CD4-positive, alpha-beta T cell treated with Interleukin-10 for 1 hour (primary cell): ENCODE data around the gene IFT57.

Source experiments
- DNase-seq: peaks from one replicate; pipeline ENCODE4 v3.0.0-alpha.2; 2020

IFT57 gene

GRCh38 chr3:108218811-108219210 lies 3.4 kb downstream of the IFT57 start:
- DNase-seq, result no peak

DNA sequence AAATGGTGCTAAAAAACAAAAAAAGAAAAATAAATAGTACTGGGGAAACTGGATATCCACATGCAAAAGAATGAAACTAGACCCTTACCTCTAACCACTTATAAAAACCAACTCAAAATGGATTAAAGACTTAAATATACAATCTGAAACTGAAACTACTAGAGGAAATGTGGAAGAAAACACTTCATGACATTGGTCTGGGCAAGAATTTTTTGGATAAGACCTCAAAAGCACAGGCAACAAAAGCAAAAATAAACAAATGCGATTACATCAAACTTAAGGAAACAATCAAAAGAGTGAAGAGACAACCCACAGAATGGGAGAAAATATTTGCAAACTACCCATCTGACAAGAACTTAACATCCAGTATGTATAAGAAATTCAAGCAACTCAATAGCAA lies 6.4 kb downstream of the IFT57 start:
- no peak for DNase-seq

DNA sequence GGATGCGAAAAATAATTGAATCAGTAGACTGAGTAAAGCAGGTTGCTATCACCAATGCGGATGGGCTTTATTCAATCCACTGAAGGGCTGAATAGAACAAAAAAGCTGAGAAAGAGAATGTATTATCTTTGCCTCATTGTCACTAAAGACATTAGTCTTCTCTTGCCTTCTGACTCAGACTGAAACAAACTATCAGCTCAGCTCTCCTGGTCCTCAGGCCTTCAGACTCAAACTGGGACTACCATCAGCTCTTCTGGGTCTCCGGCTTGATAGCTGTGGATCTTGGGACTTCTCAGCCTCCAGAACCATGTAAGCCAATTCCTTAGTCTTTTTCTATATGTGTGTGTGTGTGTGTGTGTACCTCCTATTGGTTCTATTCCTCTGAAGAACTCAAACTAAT lies 12.6 kb downstream of the IFT57 start:
- DNase-seq, result no peak

DNA sequence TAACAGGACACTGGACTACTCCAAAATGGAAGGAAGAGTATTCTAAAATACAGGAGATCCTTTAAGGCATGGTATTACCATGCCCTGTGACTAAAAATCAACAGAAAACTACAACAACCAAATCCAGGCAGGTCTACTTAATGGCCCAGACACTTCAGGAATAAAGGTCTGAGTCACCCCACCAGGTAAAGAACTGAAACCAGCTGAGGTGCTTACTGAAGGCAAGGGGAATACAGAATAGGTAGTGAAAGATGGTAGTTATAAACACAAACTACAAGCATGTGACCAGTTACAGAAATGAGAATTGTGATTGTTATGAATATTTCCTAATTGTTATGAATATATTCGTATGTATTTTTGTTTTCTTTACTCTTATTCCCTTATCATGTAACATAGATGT lies 13.4 kb downstream of the IFT57 start:
- no peak for DNase-seq

DNA sequence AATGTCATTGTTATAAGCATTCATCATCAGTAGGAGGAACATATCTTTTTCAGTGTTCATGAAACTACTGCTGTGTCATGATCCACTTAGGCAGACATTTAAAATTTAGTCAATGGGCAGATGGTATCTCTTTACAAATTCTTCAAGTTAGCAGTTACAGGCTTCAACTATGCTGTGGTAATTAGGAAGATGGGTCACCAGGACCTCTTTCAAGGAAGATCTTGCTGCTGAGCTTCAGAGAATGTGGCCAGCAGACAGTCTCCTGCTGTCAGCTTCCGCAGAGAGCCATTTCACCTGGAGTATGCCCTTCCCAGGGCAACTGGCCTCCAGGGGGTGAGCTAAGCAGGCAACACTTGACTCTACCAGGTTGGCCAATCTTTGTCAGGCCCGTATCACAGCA lies 19.4 kb downstream of the IFT57 start:
- no peak for DNase-seq

DNA sequence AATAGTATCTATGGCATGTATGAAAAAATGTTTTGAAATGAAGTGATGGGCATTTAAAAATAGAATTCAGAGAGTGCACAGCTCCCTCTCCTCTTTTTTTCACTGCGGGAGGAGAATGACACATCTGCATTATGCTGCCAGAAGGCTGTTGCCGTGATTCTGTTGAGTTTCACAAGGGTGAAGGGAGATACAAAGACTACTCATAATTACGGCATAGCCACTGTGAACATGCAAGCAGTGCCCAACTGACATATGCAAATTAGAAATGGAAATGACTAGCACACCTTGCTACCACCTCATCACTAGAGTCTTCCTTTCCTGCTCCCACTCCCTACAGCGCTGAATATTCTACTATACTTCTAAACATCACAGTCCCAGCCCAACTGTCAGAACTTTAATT lies 20.1 kb downstream of the IFT57 start:
- no peak for DNase-seq

DNA sequence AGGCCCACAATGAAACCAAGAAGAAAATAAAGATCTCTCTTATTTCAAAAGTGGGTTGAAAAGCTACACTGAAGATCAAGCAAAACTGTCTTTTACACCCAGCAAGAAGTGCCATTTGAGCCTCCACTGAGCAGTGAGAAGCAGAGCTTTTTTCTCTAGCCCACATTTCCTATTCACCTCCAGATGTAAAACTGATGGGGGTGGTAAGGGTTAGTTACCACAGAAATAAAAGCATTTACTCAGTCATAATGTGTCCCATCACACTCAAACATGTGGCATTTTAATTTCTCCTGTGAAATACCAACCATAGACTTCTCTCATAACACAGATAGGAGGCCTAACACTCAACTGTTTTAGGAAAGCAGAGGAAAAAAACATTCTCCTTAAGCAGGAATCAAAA lies 21.0 kb downstream of the IFT57 start:
- DNase-seq, result no peak

- DNase-seq, result no peak
These were observed 21.6 kb downstream of the IFT57 start for GRCh38 chr3:108200578-108200977.

DNA sequence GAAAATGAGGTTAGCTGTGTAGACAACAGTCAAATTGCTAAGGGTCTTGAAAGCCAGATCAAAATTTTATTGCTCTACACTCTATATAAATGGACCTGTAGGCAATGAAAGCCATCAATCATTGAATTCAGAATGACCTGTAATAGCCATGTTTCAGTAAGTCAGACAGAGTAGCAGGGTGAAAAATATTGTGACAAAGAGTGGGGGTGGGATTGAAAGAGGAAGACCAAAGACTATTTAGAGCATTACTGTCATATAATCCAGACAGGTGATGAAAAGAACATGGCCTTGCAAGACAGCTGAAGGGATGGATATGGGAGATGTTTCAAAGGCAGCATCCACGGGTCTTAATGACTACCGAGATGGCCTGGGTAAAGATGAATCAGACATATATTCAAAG lies 22.2 kb downstream of the IFT57 start:
- no peak for DNase-seq

- DNase-seq, result no peak
These were observed 30.8 kb downstream of the IFT57 start for GRCh38 chr3:108191394-108191793.

- no peak for DNase-seq
These were observed 31.9 kb downstream of the IFT57 start for GRCh38 chr3:108190346-108190745.

DNA sequence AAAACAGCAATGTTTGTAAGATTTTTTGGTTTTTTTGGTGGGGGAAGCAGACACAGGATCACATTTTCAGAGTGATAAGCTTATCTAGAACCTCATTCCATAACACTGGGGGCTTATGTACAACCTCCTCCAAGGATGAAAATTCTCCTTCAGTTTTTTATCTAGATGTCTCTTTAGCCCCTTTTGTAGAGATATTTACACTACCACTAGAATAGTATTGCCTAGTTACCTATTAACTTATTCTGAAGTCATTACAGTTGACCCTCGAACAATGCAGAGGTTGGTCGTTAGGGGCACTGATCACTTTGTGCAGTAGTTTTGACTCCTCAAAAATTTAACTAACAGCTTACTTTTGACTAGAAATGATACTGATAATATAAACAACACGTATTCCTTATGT lies 32.8 kb downstream of the IFT57 start:
- no peak for DNase-seq

GRCh38 chr3:108185536-108185935 lies 36.7 kb downstream of the IFT57 start:
- DNase-seq, result no peak

- DNase-seq, result no peak
These were observed 37.4 kb downstream of the IFT57 start for GRCh38 chr3:108184824-108185223.

GRCh38 chr3:108183971-108184370 lies 38.3 kb downstream of the IFT57 start:
- no peak for DNase-seq

- DNase-seq, result no peak
These were observed 39.0 kb downstream of the IFT57 start for GRCh38 chr3:108183181-108183580.

DNA sequence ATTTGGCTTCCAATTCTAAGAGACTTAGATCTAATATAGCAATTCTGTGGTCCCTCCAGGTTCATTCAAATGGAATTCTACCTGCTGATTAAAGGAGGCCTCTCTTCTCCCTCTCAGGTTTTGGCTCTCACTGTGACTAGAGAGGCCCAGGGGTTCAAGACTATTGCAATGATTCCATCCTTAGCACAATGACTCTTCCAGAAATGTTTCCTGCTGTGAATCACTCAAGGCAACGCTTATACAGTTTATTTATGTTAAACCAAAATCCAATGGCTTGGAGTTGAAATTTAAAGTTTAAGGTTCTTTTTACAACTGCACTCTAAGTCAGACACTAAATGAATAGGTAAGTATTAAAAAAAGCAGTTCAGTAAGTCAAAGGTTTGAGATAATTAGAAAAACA lies 39.9 kb downstream of the IFT57 start:
- DNase-seq, result no peak

- no peak for DNase-seq
These were observed 41.1 kb downstream of the IFT57 start for GRCh38 chr3:108181172-108181571.

GRCh38 chr3:108180194-108180593 lies 42.0 kb downstream of the IFT57 start:
- no peak for DNase-seq

- no peak for DNase-seq
These were observed 43.5 kb downstream of the IFT57 start for GRCh38 chr3:108178676-108179075.

- no peak for DNase-seq
These were observed 44.7 kb downstream of the IFT57 start for GRCh38 chr3:108177536-108177935.

GRCh38 chr3:108175352-108175751 lies 46.9 kb downstream of the IFT57 start:
- DNase-seq, result no peak

DNA sequence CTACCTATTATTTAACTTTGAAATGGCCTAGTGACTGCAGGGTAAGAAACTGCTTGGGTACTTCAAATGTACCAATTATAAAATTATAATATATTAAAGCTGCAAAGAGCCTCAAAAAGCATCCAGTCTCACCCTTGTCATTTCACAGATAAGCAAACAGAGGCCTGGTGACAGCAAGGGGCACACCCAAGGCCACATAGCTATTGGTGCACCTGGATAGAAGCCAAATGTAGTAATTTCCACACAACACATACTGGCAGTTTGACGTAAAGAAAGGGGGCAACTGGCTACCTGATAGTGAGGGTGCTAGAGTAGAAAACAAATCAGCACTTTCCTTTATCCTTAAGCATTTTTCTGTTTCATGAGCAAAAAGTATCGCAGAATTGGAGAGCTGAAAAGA lies 51.1 kb downstream of the IFT57 start:
- DNase-seq, result no peak

- DNase-seq, result no peak
These were observed 57.8 kb downstream of the IFT57 start for GRCh38 chr3:108164391-108164790.

DNA sequence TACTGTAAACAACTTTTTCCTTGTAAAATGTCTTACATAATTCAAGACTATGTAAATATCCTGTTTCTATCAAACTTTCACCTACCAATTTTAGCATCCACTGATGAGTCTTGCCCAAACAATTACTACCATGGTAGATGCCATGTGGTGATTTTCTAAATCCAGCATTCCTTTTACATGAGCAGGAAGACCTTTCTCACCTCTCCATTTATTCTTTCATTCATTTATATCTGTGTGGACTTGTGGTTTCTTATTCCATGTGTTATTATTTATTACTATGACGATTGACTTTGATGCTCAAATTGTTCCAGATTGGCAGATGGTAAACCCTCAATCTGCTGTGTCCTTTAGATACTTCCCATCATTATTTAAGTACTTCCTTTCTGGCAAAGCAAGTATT lies 62.4 kb downstream of the IFT57 start:
- DNase-seq, result no peak

GRCh38 chr3:108159105-108159504 lies 63.1 kb downstream of the IFT57 start:
- DNase-seq, result no peak
